Raji (cell line): ENCODE results near the gene COL15A1.

Source experiments
- POLR2A ChIP-seq: IDR thresholded peaks from 2 replicates; pipeline ENCODE4 v1.6.1; 2011; ENCODE audit warnings: low read depth, low read length, control low read depth; ENCODE audit not compliant: insufficient read depth

The COL15A1 gene

DNA sequence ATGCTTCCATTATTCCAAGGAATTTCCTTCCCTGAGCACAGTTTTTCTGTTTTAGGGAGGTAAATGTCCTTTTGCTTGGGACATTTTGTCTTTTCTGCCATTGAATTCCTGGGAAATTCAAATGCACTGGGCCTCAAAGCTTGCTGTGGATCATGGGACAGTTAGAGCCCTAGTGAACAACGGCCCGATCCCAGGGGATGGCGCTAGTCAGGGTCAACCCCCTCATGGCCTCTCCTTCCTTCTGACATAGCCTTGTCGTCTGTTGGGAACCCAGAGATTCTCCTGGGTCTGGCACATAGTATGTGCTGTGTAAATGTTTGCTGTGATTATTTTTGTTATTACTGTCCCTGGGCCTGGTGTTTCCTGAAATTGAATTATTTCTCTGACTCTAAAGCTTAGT is 30.7 kb upstream of the COL15A1 start:
- TF ChIP-seq POLR2A = no peak

DNA sequence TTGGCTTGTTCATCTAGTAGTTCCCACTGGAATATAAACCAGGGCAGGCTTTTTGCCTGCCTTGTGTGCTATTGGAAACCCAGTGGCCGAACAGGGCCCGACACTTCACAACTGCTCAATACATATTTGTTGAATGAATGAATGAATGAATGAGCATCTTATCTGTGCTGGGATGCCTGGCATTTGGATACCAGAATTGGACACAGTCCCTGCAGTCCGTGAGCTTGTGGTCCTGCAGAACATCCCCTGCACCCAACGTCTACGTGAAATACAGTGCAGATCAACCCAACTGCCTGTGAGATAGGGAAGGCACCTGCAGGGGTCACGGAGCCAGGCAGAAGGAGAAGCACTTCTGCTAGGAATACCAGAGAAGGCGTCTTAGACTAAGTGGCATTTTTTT is 30.0 kb upstream of the COL15A1 start:
- no peak for TF ChIP-seq POLR2A

DNA sequence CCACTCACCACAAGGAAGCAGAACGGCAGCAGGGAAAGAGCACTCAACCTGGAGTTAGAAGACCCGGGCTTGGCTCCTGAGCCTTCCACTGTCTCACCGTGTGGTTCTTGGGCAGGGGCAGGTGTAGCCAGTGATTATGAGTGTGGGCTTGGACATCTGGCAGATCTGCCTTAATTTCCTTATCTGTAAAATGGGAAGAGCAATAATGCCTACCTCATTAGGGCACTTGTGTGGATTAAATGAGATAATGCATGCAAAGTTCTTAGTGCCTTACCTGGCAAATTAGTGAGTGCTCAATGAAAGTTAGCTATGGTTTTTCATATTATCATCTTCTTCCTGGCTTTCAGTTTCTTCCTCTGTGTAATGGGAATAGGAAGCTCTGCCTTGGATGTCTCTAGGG is 28.1 kb upstream of the COL15A1 start:
- TF ChIP-seq POLR2A = no peak

DNA sequence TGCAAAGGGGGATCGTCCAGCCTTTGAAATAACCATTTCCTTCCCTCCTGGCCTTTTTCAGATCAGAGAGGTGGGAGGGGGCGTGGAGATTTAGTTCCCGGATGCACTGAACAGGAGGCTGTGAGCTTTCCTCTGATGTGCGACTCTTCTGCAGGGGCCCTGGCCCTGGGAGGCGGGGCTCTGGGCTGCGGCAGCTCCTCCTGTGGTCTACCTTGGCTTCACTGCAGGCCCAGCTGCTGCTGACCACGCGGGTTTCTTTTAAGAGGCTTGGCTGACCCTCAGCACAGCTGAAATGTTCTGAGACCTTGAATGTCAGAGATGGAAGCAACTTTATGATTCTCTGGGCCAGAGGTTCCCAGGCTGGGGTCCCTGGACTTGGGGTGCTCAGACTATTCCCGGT is 27.0 kb upstream of the COL15A1 start:
- no peak for TF ChIP-seq POLR2A

DNA sequence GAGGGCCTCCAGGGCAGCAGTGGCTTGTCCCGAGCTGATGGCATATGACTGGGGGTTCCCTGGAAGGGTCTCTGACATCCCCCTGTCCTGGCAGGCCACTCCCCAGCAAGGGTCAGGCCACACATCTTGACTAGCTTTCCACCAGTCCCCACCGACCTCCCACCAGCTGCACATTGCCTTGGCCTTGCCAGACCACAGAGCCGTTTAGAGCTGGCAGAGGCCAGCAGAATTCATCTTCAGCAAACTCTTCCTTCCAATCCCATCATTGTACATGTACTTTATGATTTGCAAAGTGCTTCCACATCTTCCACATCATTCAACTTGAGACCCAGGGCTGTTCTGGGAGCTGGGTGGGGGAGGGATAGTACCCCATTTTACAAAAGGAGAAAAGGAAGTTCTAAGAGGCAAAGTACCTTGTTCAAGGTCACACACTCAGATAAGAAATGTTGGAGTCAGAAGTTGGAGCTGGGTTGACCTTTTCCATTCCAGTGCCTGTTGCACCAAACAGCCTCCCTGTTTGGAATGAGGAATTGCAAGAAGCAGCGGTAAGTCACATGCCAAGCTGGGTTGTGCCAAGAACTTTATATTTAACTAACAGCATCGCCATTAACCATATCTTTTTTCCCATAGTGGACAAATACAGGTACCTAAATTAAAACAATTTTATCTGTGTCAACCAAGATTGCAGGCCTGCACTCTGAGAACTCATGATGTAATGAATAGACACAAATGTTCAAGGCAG is 25.8 kb upstream of the COL15A1 start:
- TF ChIP-seq POLR2A = no peak

DNA sequence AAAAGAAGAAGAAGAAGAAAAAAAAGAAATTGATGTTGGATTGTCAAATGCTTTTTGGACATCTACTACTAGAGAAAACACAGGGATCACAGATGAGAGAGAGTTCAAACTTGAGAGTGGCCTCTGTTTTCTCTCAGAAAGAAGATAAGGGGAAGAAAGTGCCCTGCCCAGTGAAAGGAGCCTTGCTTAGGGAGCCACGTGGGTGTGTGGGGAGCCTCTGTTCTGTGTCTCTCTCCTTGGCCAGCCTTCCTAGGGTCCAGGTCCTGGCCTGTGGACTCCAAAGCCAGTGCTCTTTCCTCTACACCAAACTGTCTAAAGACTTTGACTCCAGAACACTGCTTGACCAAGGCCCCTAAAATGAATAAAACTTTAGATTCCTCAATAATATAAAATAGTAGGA is 22.0 kb upstream of the COL15A1 start:
- TF ChIP-seq POLR2A = no peak

DNA sequence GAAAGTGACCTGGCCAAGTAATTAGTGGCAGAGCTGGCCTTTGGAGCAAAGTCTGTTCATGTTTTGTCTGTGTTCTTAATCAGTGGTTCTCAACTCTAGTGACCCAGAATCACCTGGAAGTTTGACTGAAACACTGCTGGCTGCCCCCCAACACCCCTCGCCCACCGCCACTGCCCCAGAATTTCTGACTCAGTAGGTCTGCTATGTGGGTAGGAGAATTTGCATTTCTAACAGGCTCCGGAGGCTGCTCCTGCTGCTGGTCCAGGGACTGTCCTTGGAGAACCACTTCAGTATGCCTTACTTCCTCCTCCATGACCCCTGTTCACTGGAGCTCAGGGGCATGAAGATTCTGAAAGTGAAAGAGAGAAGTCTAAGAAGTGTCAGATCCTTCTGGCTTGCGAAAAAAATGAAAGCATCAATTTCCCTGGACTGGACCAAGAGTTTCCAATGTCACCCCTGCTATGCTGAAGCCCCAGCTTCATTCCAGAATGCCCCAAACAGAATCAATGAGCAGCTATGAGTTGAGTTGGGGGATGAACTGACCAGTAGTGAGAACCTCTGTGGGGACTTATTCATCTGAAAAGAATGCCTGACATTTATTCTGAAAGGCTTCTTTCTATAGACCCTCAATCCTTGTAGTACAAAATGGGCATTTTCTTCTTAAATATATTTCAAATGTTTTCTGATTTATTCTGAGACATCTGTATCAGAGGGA is 20.8 kb upstream of the COL15A1 start:
- TF ChIP-seq POLR2A = no peak

DNA sequence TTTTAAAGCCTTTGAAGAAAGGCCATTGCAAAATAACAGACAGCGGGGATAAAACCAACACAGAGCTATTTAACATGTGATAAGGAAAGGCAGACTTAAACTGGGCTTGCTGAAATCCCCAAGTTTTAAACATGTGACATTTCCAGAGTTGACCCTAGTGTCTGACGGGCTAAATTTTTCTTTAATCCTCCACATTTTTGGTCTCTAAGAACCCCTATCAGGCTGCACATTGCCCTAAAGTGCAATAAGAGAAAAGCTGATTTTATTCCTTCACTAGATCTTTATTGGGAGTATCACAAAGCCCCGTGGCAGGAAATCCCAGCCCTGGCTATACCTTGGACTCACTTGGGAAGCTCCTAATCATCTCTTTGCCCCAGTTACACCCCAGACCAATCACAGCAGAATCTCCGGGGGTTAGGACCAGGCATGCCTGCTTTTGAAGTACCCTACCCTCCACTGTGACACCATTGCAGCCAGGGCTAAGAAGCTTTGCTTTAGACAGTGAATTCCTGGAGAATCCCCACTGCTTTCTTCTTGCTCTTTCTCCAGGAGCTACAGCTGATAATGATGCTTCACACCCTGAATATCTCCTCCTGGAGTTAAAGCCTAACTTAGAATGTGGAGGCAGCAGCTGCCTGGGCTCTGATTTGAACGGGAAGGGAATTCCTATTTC is 20.1 kb upstream of the COL15A1 start:
- no peak for TF ChIP-seq POLR2A

DNA sequence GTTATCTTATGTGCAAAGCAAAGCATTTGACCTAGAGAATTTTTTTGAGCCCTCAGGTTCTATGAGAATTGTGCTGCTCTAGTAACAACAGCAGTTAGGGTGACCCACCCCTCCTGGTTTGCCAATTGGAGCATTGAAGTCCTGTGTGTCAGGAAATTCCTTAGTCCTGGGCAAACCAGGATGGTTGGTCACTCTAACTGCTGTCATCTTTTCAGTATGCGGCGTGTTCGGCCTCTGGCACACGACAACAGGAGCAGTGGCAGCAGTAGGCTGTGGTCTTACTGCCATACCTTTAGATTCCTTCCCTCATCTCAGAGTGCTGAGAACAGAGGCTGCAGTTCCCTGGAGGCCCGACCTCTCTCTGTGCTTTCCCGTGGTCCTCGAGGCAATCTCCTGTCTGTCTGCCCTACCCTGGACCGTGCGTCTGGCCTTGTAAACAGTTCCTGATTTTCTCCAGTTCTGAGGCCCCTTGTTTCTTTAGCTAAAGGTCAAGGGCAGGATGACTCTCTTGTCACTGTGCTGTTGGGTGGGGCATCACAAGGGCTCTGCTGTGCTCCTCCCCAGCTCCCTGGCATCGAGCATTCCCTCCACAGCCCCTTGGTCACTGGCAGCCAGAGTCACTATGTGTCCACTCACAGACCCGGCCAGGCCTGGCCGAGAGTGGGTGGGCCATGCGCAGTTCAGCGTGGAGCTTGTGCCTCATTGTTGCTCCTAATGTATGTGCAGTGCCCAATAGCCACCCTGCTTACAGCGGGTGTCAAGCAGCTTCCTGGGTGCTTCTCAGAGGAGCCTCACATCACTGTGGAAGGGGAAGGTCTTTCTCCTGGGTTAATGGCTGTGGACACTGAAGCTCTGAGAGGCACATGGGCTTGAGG is 18.5 kb upstream of the COL15A1 start:
- TF ChIP-seq POLR2A = no peak

DNA sequence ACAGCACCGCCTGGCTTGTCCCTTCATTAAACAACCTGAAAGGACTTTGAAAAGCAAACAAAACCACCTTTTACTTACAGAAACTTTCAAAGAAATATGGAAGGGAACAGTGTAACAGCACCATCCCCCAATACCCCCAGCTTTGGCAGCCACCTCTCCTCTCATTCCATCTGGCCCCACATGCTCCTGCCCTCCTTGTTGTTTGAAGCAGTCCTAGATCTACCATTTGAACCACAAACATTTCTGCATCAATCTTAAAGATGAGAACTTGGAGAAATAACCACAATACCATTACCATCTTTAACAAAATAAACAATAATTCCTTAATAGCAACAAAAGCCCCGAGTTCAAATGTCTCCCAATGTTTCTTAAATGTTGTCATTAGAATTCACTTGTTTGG is 17.8 kb upstream of the COL15A1 start:
- TF ChIP-seq POLR2A = no peak

DNA sequence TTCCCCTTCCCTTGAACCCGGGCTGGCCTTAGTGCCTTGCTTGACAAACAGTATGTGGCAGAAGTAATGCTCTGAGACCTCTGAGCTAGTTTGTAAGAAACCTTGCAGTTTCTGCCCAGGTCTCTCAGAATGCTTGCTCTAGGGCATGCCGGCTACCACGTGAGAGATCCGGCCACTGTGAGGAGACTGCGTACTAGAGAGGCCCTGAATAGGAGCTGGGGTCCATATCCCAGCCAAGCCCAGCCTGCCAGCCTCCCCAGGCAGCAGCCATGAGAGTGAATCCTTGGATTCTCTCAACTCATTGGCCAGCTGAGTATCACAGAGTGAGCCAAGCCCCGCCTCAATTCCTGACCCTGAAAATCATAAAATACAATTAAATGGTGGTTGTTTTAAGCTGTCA is 16.0 kb upstream of the COL15A1 start:
- no peak for TF ChIP-seq POLR2A

DNA sequence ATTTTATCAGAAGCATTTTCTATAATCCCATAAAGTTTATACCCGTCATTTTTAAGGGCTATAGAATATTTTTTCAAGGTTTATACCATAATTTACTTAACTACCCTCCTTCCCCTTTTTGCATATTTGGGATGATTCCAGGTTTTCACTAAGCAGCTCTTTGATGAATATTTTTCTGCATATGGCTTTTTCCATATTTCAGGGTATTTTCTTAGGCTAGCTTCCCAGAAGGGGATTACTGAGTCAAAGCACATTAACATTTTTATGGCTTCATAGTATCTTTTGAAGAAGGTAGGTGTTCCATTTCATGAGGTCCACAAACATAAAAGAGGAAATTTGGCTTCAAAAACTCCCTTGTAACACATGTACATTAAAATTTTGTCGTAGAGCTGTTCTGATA is 14.6 kb upstream of the COL15A1 start:
- no peak for TF ChIP-seq POLR2A

DNA sequence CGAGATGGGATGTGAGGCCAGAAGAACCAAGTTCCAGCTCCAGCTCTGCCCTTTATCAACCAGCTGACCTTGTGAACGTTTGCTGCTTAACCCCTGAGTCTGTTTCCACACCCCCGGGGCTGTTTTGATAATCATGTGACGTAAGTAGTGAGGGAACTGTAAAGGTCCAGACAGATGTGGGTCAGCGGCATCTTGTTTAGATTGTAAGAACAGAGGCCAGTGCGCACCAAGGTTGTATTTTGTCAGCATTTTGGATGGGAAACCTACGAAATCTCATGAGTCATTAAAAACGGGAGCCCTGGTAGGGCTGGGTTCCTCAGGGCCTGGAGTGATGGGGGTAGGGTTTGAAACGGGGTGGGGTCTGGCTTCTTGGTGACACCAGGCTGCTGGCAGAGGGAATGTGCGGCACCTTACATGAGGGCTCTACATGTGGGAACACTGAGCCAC is 13.8 kb upstream of the COL15A1 start:
- no peak for TF ChIP-seq POLR2A

DNA sequence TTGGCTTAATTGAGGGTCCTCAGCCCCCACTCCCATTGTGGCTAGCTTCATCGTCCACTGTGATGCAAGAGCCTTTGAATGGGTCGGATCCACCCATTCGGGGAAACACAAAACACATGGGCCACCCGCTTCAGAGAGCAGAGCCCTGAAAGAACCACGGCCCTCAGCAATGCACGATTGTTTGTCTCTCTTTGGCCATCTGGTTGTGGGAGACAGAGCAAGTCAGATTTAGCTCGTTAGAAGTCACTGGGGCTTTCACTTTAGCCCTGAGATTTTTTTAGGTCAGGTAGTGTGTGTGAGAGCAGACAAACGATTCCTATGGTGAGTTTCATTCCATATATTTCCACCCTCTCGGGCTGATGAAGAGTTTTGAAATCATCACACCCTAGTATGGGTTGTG is 12.9 kb upstream of the COL15A1 start:
- no peak for TF ChIP-seq POLR2A

DNA sequence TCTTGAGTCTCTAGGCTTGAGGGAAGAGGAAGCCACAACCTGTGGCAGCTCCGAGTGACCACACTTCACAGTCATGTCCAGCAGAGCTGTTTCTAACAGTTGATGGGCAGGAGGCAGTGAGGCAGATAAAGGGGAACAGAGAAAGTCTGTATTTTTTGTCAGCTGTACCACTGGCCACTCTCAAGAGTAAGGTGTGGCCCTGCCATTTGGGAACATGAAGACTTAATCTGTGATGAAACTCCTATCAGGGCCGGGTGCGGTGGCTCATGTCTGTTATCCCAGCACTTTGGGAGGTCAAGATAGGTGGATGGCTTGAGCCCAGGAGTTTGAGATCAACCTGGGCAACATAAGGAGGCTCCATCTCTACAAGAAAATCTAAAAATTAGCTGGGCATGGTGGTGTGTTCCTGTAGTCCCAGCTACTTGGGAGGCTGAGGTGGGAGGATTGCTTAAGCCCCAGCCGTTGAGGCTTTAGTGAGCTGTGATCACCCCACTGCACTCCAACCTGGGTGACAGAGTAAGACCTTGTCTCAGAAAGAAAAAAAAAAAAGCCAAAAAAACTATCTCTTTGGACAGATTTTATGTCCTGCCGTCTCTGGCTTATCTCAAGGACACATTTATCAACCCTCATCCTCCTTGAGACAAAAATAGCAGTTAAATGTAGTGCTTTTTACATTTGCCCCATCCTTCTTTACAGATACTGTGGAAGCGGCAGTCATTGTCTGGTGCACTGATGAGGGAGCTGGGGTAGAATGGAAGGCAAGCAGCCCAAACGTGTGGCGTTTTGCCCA is 11.9 kb upstream of the COL15A1 start:
- TF ChIP-seq POLR2A = no peak

DNA sequence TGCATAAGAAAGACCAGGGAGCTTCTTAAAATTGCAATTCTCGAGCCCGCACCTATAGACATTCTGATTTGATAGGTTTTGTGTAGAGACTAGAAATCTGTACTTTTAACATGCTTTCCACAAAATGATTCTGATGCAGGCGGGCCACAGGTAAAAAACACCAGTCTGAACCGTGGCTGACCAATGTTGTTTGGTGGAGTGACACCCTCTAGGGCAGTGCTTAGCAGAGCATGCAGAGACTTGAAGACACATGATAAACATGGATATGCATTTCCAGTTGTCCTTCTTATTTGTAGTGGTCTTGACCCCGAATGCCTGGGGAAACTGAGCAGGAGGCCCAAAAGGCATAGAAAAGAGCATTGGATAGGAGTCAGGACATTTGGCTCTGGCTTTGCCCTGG is 10.5 kb upstream of the COL15A1 start:
- TF ChIP-seq POLR2A = no peak
